GM12878 (cell line): Measurements from ENCODE around the gene POP5. TPM values are rescaled to one million over a fixed set of nuclear protein-coding genes. Genes with fewer than 3 reads are reported as not detected.

Source experiments
- ATAC-seq: fragments of 200-7000 bp; cut with Tn5 transposase; 3 replicates; pipeline ENCODE4 v1.9.1; 2020; ENCODE audit warnings: mild to moderate bottlenecking, moderate library complexity
- BruUV-seq: library from RNA; stranded (reverse); fragments of 400-500 nt; replicated peaks from 2 replicates; lab custom pipeline; 2021; lab: Mats Ljungman, UMichigan
- CTCF ChIA-PET: fragments of 300-600 bp; sonication (Branson Sonifier 250); formaldehyde crosslinking; extraction: SDS; loops from one replicate; lab custom pipeline; 2021; ENCODE audit warnings: inconsistent platforms; lab: Yijun Ruan, JAX
- POLR2A ChIA-PET: fragments of 350-600 bp; formaldehyde crosslinking; extraction: SDS; loops from one replicate; lab custom pipeline; 2021; ENCODE audit warnings: inconsistent platforms; lab: Charles Lee
- RAD21 ChIA-PET: fragments of 300-600 bp; sonication (Branson Sonifier 250); formaldehyde crosslinking; loops from one replicate; lab custom pipeline; 2023; ENCODE audit warnings: antibody characterized with exemption; ENCODE audit not compliant: unreplicated experiment; lab: Charles Lee
- SMC1A ChIA-PET: fragments of 300-600 bp; sonication (Branson Sonifier 250); formaldehyde crosslinking; loops from one replicate; lab custom pipeline; 2023; ENCODE audit not compliant: unreplicated experiment, uncharacterized antibody; lab: Charles Lee
- DNase-seq: peaks from one replicate; pipeline ENCODE4 v3.0.0-alpha.2; 2011; ENCODE audit warnings: low read depth, low spot score
- FAIRE-seq: peaks from 3 replicates; lab custom pipeline; 2011; peaks lifted over from hg19 to GRCh38; lab: Jason Lieb, UNC
- H2AFZ ChIP-seq: 2 replicates; pipeline ENCODE4 v1.6.0; 2011; ENCODE audit warnings: low read depth, low read length, control low read depth; ENCODE audit not compliant: control insufficient read depth
- H3K27ac ChIP-seq: 2 replicates; pipeline ENCODE4 v1.5.1; 2011; ENCODE audit warnings: control low read depth; ENCODE audit not compliant: control insufficient read depth, insufficient read depth
- H3K27me3 ChIP-seq, 2 experiments: replicated peaks in 1 of 2; 2 replicates each; pipeline versions ENCODE4 v1.6.0 to v1.6.1; 2011; ENCODE audit warnings: low read length in 1 of 2; ENCODE audit not compliant: control insufficient read depth in 2 of 2, insufficient read depth in 2 of 2
- H3K36me3 ChIP-seq, 2 experiments: 2 replicates each; pipeline ENCODE4 v1.5.1; 2011; ENCODE audit warnings: low read length in 1 of 2; ENCODE audit not compliant: control insufficient read depth in 2 of 2, insufficient read depth in 2 of 2
- H3K4me1 ChIP-seq: 2 replicates; pipeline ENCODE4 v1.6.1; 2011; ENCODE audit warnings: mild to moderate bottlenecking, low read length, moderate library complexity, mixed read lengths; ENCODE audit not compliant: control insufficient read depth, insufficient read depth
- H3K4me2 ChIP-seq: 2 replicates; pipeline ENCODE4 v1.6.0; 2011; ENCODE audit warnings: control low read depth; ENCODE audit not compliant: control insufficient read depth, insufficient read depth
- H3K4me3 ChIP-seq: fragments of 200-600 bp; sonication (generic); 2 replicates; pipeline ENCODE4 v1.5.1; 2016
- H3K79me2 ChIP-seq: 2 replicates; pipeline ENCODE4 v1.6.0; 2011; ENCODE audit warnings: low read length; ENCODE audit not compliant: control insufficient read depth, insufficient read depth
- H3K9ac ChIP-seq: 2 replicates; pipeline ENCODE4 v1.8.0; 2011; ENCODE audit warnings: low read length, control low read depth, mixed read lengths; ENCODE audit not compliant: control insufficient read depth, insufficient read depth
- H3K9me3 ChIP-seq: replicated peaks from 3 replicates; pipeline ENCODE4 v1.5.1; 2011; ENCODE audit warnings: mild to moderate bottlenecking, low read length; ENCODE audit not compliant: control insufficient read depth, insufficient read depth
- H4K20me1 ChIP-seq: 2 replicates; pipeline ENCODE4 v1.6.0; 2011; ENCODE audit not compliant: control insufficient read depth, insufficient read depth
- BCL11A ChIP-seq: IDR thresholded peaks from 2 replicates; pipeline ENCODE4 v1.6.1; 2011; ENCODE audit warnings: low read depth, low read length
- BHLHE40 ChIP-seq, 2 experiments: fragments of 450-650 bp in 1 of 2; IDR thresholded peaks; 2 replicates each; pipeline ENCODE4 v1.6.1; 2011 to 2017; ENCODE audit warnings: low read depth in 2 of 2, borderline replicate concordance in 1 of 2, improper control_type of control experiment in 1 of 2, low read length in 1 of 2, mild to moderate bottlenecking in 1 of 2
- CBX3 ChIP-seq: fragments of 200-600 bp; sonication (generic); IDR thresholded peaks from 2 replicates; pipeline ENCODE4 v1.6.1; 2016; ENCODE audit warnings: low read depth, borderline replicate concordance
- DPF2 ChIP-seq: fragments of 450-650 bp; IDR thresholded peaks from 2 replicates; pipeline ENCODE4 v1.6.1; 2017; ENCODE audit warnings: mild to moderate bottlenecking
- GATAD2B ChIP-seq: fragments of 450-650 bp; conservative IDR thresholded peaks from 2 replicates; pipeline ENCODE4 v1.6.1; 2017; ENCODE audit warnings: low read depth, mild to moderate bottlenecking, moderate library complexity
- IKZF1 ChIP-seq: fragments of 450-650 bp; conservative IDR thresholded peaks from 2 replicates; pipeline ENCODE4 v1.6.1; 2017; ENCODE audit warnings: antibody characterized with exemption, mild to moderate bottlenecking
- KLF5 ChIP-seq: fragments of 450-650 bp; IDR thresholded peaks from 2 replicates; pipeline ENCODE4 v1.6.1; 2014; ENCODE audit warnings: mild to moderate bottlenecking; ENCODE audit not compliant: partially characterized antibody
- LARP7 ChIP-seq: fragments of 450-650 bp; IDR thresholded peaks from 2 replicates; pipeline ENCODE4 v1.6.1; 2017; ENCODE audit warnings: mild to moderate bottlenecking
- MTA2 ChIP-seq: fragments of 450-650 bp; IDR thresholded peaks from 2 replicates; pipeline ENCODE4 v1.6.1; 2016; ENCODE audit warnings: low read depth, mild to moderate bottlenecking, moderate library complexity
- NRF1 ChIP-seq: conservative IDR thresholded peaks from 2 replicates; pipeline ENCODE4 v1.6.1; 2011; ENCODE audit warnings: mild to moderate bottlenecking, low read depth, low read length, improper control_type of control experiment
- POU2F2 ChIP-seq: IDR thresholded peaks from 3 replicates; pipeline ENCODE4 v1.6.1; 2011; ENCODE audit warnings: low read depth, mild to moderate bottlenecking, low read length, borderline replicate concordance
- RAD21 ChIP-seq: IDR thresholded peaks from 2 replicates; pipeline ENCODE4 v1.6.1; 2011; ENCODE audit warnings: mild to moderate bottlenecking, low read depth, low read length, moderate library complexity; ENCODE audit not compliant: insufficient read depth
- RB1 ChIP-seq: fragments of 450-650 bp; formaldehyde crosslinking; IDR thresholded peaks from 2 replicates; pipeline ENCODE4 v1.6.1; 2017; ENCODE audit warnings: mild to moderate bottlenecking, borderline replicate concordance
- RBBP5 ChIP-seq: fragments of 200-600 bp; sonication (generic); conservative IDR thresholded peaks from 2 replicates; pipeline ENCODE4 v1.6.1; 2016
- SMC3 ChIP-seq: IDR thresholded peaks from 2 replicates; pipeline ENCODE4 v1.6.1; 2011; ENCODE audit warnings: low read length, improper control_type of control experiment, borderline replicate concordance
- SUZ12 ChIP-seq: fragments of 200-600 bp; sonication (generic); IDR thresholded peaks from one replicate; pipeline ENCODE4 v1.6.1; 2018; ENCODE audit warnings: antibody characterized with exemption, mild to moderate bottlenecking; ENCODE audit not compliant: unreplicated experiment
- ZNF24 ChIP-seq: fragments of 450-650 bp; IDR thresholded peaks from 2 replicates; pipeline ENCODE4 v1.6.1; 2017; ENCODE audit warnings: antibody characterized with exemption, mild to moderate bottlenecking
- WGBS: methylation state at CpG from one replicate; pipeline ENCODE4 v1.1.6; 2016; ENCODE audit warnings: low lambda C conversion rate; ENCODE audit not compliant: insufficient replicate concordance, insufficient coverage; ENCODE audit errors: missing lambda C conversion rate; 5-methylcytosine and 5-hydroxymethylcytosine counted together
- in situ Hi-C: fragments of 300-500 bp; cut with MboI; formaldehyde crosslinking; loops from 9 replicates; pipeline ENCODE4 v1.14.3; 2018; ENCODE audit warnings: mixed read lengths
- intact Hi-C: fragments of 100-400 bp; cut with micrococcal nuclease; formaldehyde crosslinking; loops from one replicate; pipeline ENCODE4 v1.14.2; 2022; ENCODE audit not compliant: unreplicated experiment
- polyA plus RNA-seq, 11 experiments: library from polyadenylated mRNA; depleted of rRNA in 4 of 11; unstranded in 6 of 11; stranded (reverse) in 5 of 11; fragments of >200 nt; fragmentation: Nextera tagmentation in 4 of 11; fragmentation: Illumina TruSeq in 1 of 11; extraction: Ambion mirVana in 4 of 11; extraction: Trizol in 1 of 11; gene quantifications; 1 replicate in 1 of 11; 2 replicates in 10 of 11; pipeline versions ENCODE4 v1.2.1 to v1.2.3, GENCODE V29; 2011 to 2016; ENCODE audit warnings: inconsistent platforms in 2 of 11, missing spikeins in 2 of 11, low read depth in 1 of 11
- total RNA-seq, 4 experiments: library from RNA; depleted of rRNA in 3 of 4; stranded (reverse); fragments of >200 nt in 3 of 4; fragmentation: Illumina TruSeq in 1 of 4; extraction: Trizol in 1 of 4; gene quantifications; 2 replicates each; pipeline versions ENCODE4 v1.2.1 to v1.2.3, GENCODE V29; 2013 to 2021
- TF ChIP-seq, protein P1 (sequence below): fragments of 450-650 bp; conservative IDR thresholded peaks from 2 replicates; pipeline ENCODE4 v1.6.1; 2017; ENCODE audit warnings: mild to moderate bottlenecking, moderate library complexity
- TF ChIP-seq, protein P2 (sequence below), 3 experiments: IDR thresholded peaks in 2 of 3; conservative IDR thresholded peaks in 1 of 3; 2 replicates each; pipeline ENCODE4 v1.5.1; 2011; ENCODE audit warnings: low read depth in 3 of 3, low read length in 3 of 3, mild to moderate bottlenecking in 3 of 3, control low read depth in 2 of 3, moderate library complexity in 2 of 3, inconsistent platforms in 1 of 3, mixed read lengths in 1 of 3; ENCODE audit not compliant: control insufficient read depth in 2 of 3, insufficient read depth in 1 of 3; ENCODE audit errors: extremely low read depth in 1 of 3

The POP5 gene
- total and polyA plus RNA-seq, 10 of the 15 experiments (the other 5 are each of a cell fraction or from before 2014, with no cell fraction given), result 50.3 to 234 (median 83.7) TPM

DNA sequence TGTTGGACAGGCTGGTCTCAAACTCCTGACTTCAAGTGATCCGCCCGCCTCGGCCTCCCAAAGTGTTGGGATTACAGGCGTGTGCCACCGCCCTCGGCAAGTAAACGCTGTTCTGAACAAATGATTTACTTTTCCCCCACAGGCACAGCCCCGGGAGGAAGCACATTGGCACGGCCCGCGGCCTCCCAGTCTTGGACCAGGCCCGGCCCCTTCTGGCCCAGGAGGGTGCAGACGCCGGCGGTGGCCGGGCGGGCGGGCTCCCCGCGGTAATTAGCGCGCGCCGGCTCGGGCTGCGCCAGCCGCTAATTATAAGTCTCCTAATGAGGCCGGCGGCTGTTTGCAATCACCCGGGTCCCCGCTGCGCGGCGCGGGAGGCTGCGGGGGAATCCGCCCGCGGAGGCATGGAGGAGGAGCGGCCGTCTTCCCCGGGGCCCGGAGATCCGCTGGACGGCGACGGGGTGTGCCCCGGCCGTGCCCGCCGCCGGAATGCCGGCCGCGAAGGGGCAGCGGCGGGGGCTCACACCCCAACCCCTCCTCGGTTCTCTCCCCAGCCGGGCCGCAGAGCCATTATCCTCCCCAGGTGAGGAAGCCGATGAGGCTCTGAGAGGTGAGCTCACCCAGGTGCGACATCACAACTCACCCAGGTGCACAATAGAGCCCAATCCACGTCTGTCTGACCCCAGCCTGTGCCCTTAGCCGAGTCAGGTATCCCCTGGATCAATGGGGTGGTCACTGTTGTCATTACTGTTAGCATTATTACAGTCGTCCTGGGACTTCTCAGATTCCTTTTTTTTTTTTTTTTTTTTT is 3.3 kb upstream of the POP5 start:
- in situ Hi-C loops (loop anchor here (5.0 kb wide), 1 partner anchor 128 kb away; the partner anchor contains the start of gene UNC119B), intact Hi-C loops (loop anchor here (5.0 kb wide), 5 partner anchors 63 to 513 kb away; partner anchors contain the start of gene SPPL3)
- FAIRE-seq (no peak), ATAC-seq (peak; percentile 52), DNase-seq (no peak)
- peaks cover 7% of the 10 kb centered on the region for H3K79me2 ChIP-seq
- H2AFZ ChIP-seq, result peak overlapping the region; percentile 74
- peaks cover 0 to 2% of the 10 kb centered on the region in 2 experiments; a peak in 1 of 4 replicates for H3K36me3 ChIP-seq
- SMC1A ChIA-PET, result interaction anchor here (0.9 to 5.4 kb wide), 3 partner anchors 44 to 65 kb away, joined by 3 to 31 read pairs (median 4); no protein-coding TSS in a partner anchor
- CTCF ChIA-PET, result interaction anchor here (1.2 to 6.5 kb wide), 9 partner anchors 18 to 526 kb away, joined by 5 to 104 read pairs (median 16); partner anchors contain the start of gene UNC119B
- no peak overlapping the region for H3K27ac ChIP-seq
- BruUV-seq, result no TSS peak
- peak overlapping the region; percentile 86 for H3K4me2 ChIP-seq
- 7% methylated on average over 65 of the region's 65 CpGs for WGBS
- POLR2A ChIA-PET, result interaction anchor here (0.6 to 0.7 kb wide), 3 partner anchors 144 to 475 kb away, joined by 4 to 7 read pairs (median 7); no protein-coding TSS in a partner anchor
- RAD21 ChIA-PET, result interaction anchor here (0.7 to 5.0 kb wide), 5 partner anchors 62 to 397 kb away, joined by 3 to 57 read pairs (median 5); partner anchors contain the start of gene SIRT4
- H3K4me3 ChIP-seq, result peak overlapping the region; percentile 50; the same call in 1 of the 2 replicates
- no peaks in the 10 kb centered on the region for H4K20me1 ChIP-seq
- H3K9ac ChIP-seq, result no peak overlapping the region
- no peaks in the 10 kb centered on the region; a peak in 1 of 4 replicates for H3K27me3 ChIP-seq
- peaks cover 11% of the 10 kb centered on the region for H3K4me1 ChIP-seq
- no peaks in the 10 kb centered on the region for H3K9me3 ChIP-seq
- TF ChIP-seq MTA2 (peak; percentile 50; the same call in 1 of the 2 replicates), NRF1 (no peak), RB1 (0 out of 2 replicates have a peak, but pooled peaks have one; percentile 22), BHLHE40 (IDR thresholded peaks at IDR 0.05; ENCODE audit: borderline replicate concordance in 1 of 2, low read depth in 2 of 2, low read length in 1 of 2) (peak in 1 of 2 experiments; percentile 63; a peak in 2 of 4 replicates), GATAD2B (peak; percentile 58; the same call in 1 of the 2 replicates), ZNF24 (peak; percentile 81), RBBP5 (no peak), POU2F2 (no peak), KLF5 (no peak), SUZ12 (peak; percentile 97), RAD21 (peak; percentile 33; the same call in 1 of the 2 replicates), CBX3 (no peak), IKZF1 (peak; percentile 44; the same call in 1 of the 2 replicates), BCL11A (peak; percentile 57; the same call in 1 of the 2 replicates), DPF2 (peak; percentile 41; the same call in 1 of the 2 replicates), SMC3 (peak; percentile 34; the same call in 1 of the 2 replicates), LARP7 (0 out of 2 replicates have a peak, but pooled peaks have one; percentile 53)
- TF ChIP-seq, protein P1, sequence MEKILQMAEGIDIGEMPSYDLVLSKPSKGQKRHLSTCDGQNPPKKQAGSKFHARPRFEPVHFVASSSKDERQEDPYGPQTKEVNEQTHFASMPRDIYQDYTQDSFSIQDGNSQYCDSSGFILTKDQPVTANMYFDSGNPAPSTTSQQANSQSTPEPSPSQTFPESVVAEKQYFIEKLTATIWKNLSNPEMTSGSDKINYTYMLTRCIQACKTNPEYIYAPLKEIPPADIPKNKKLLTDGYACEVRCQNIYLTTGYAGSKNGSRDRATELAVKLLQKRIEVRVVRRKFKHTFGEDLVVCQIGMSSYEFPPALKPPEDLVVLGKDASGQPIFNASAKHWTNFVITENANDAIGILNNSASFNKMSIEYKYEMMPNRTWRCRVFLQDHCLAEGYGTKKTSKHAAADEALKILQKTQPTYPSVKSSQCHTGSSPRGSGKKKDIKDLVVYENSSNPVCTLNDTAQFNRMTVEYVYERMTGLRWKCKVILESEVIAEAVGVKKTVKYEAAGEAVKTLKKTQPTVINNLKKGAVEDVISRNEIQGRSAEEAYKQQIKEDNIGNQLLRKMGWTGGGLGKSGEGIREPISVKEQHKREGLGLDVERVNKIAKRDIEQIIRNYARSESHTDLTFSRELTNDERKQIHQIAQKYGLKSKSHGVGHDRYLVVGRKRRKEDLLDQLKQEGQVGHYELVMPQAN, result no peak
- TF ChIP-seq, protein P2, sequence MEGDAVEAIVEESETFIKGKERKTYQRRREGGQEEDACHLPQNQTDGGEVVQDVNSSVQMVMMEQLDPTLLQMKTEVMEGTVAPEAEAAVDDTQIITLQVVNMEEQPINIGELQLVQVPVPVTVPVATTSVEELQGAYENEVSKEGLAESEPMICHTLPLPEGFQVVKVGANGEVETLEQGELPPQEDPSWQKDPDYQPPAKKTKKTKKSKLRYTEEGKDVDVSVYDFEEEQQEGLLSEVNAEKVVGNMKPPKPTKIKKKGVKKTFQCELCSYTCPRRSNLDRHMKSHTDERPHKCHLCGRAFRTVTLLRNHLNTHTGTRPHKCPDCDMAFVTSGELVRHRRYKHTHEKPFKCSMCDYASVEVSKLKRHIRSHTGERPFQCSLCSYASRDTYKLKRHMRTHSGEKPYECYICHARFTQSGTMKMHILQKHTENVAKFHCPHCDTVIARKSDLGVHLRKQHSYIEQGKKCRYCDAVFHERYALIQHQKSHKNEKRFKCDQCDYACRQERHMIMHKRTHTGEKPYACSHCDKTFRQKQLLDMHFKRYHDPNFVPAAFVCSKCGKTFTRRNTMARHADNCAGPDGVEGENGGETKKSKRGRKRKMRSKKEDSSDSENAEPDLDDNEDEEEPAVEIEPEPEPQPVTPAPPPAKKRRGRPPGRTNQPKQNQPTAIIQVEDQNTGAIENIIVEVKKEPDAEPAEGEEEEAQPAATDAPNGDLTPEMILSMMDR (IDR thresholded peaks at IDR 0.05 in 2 of 3, conservative IDR thresholded peaks at IDR 0.05 in 1 of 3; ENCODE audit: control insufficient read depth in 2 of 3, extremely low read depth in 1 of 3, insufficient read depth in 1 of 3, low read depth in 3 of 3, low read length in 3 of 3), result peak; percentile 31 to 60 (median 52); a peak in 4 of 6 replicates
